GM19193 (cell line): ENCODE measurements around the gene TGOLN2.

ENCODE experiments used
- POLR2A ChIP-seq: IDR thresholded peaks from 4 replicates; pipeline ENCODE4 v1.6.1; 2011; ENCODE audit not compliant: insufficient read depth, insufficient read length; ENCODE audit errors: extremely low read depth

The TGOLN2 gene

GRCh38 chr2:85282914-85283313 is 44.9 kb downstream of the TGOLN2 start:
- no peak for TF ChIP-seq POLR2A

GRCh38 chr2:85281553-85281952 is 46.2 kb downstream of the TGOLN2 start:
- no peak for TF ChIP-seq POLR2A

GRCh38 chr2:85278361-85278760 is 49.4 kb downstream of the TGOLN2 start:
- TF ChIP-seq POLR2A: no peak

GRCh38 chr2:85277416-85278158 is 50.2 kb downstream of the TGOLN2 start:
- no peak for TF ChIP-seq POLR2A

- no peak for TF ChIP-seq POLR2A
Measured at GRCh38 chr2:85276571-85277118, 51.1 kb downstream of the TGOLN2 start.

GRCh38 chr2:85275984-85276540 is 51.7 kb downstream of the TGOLN2 start:
- TF ChIP-seq POLR2A: no peak

- TF ChIP-seq POLR2A: no peak
Measured at GRCh38 chr2:85273738-85274731, 53.8 kb downstream of the TGOLN2 start.

GRCh38 chr2:85272357-85272756 is 55.4 kb downstream of the TGOLN2 start:
- TF ChIP-seq POLR2A: no peak

GRCh38 chr2:85269959-85270358 is 57.8 kb downstream of the TGOLN2 start:
- no peak for TF ChIP-seq POLR2A
